GM18858 (cell line): ENCODE measurements around the gene CAMK4.
"Not testable (repeated sequence)": the region's sequence is repeated elsewhere in the genome, so short reads cannot be mapped to it uniquely, and the experiment has no call there.

ENCODE experiments used
- ATAC-seq: cut with Tn5 transposase; IDR thresholded peaks from one replicate; pipeline ENCODE4 v1.9.1; 2021; ENCODE audit not compliant: unreplicated experiment

CAMK4 gene

GRCh38 chr5:111377306-111377705, 153.1 kb downstream of the CAMK4 start:
- no peak for ATAC-seq

- no peak for ATAC-seq
Measured at GRCh38 chr5:111379391-111379816, 155.2 kb downstream of the CAMK4 start.

DNA sequence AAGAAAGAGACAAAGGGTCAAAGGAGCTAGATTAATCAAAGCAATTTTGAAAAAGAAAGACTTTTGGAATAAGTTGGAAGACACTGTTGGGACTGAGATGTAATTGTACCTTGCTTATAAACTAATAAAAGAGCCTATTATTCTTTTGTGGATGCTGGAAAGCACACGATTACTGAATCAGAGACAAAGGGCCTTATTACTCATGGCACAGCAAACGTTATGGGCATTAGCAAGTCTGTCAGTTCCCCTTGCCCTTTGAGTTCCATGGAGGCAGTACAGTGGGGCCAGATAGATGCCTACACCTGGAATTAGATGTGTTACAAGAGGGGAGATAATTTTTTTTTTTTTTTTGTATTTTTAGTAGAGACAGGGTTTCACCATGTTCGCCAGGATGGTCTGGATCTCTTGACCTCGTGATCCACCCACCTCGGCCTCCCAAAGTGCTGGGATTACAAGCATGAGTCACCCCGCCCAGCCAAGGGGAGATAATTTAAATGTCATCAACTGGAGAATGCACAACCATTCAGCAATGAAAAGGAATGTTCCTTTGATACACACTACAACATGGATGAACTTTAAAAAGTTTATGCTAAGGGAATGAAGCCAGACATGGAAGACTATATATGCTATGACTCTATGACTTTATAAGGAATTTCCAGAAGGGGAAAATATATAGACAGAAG, 159.2 kb downstream of the CAMK4 start:
- no peak for ATAC-seq

- ATAC-seq = no peak
Measured at GRCh38 chr5:111384220-111384619, 160.0 kb downstream of the CAMK4 start.

- no peak for ATAC-seq
Measured at GRCh38 chr5:111385051-111385450, 160.9 kb downstream of the CAMK4 start.

- ATAC-seq = no peak
Measured at GRCh38 chr5:111385970-111386831, 162.0 kb downstream of the CAMK4 start.

GRCh38 chr5:111386832-111387162, 162.6 kb downstream of the CAMK4 start:
- no peak for ATAC-seq

- ATAC-seq = no peak
Measured at GRCh38 chr5:111387361-111387760, 163.2 kb downstream of the CAMK4 start.

DNA sequence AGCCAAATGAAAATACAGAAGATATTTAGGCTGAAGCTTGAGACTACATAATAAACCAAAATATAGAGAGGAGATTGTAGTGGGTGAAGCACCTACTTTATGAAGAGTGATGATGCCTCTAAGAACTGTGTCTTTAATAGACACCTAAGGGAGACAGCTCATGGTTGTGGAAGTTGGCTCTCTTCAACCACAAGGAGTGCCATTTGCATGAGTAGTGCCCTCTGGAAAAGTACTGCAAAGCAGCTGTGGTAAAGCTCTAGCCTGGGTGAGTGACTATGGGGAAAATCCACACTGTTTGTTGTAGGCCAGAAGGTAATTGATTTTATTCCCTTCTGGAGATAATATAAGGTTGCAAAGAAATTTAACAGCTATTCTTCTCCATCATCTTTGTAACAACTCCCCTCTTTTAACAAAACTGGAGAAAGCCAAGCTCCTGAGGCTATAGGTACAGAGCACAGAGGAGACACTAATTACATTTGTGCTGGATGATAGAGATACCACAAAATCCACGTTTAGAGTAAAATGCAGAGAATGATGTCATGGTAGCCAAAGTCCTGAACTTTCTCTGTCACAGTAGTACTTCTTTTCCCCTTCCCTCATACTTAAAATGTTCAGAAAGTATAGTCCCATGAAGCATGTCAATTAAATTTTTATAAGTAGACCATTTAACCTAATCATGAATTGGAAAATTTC, 165.4 kb downstream of the CAMK4 start:
- no peak for ATAC-seq

DNA sequence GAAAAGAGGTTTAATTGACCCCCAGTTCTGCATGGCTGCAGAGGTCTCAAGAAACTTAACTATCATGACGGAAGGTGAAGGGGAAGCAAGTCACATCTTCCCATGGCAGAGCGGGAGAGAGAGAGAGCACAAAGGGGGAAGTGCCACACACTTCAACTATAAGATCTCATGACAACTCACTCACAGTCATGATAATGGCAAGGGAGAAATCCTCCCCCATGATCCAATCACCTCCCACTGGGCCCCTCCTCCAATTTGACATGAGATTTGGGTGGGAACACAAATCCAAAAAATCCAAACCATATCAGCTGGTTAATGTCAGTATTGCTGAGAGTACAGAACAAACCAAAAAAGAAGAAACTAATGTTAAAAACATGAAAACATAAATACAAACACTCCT, 168.0 kb downstream of the CAMK4 start:
- no peak for ATAC-seq

GRCh38 chr5:111394586-111394985, 170.4 kb downstream of the CAMK4 start:
- no peak for ATAC-seq

DNA sequence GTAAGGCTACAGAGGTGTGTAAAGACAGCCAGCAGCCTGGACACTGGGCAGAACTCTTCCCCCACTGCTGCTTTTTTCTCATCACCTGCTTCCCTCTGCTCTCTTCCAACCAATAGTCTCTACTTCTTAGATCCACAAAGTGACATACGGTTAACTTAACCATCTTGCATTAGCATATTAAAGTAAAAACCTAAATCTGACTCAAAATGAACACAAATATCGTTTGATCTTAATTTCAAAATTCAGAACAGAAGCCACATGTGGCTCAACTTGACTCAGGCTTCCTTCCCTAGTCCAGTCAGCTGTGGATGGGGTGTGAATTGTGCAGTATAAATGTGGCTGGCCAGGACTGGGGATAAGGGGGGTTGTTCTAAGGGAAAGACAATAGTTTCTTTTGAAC, 173.8 kb downstream of the CAMK4 start:
- no peak for ATAC-seq

DNA sequence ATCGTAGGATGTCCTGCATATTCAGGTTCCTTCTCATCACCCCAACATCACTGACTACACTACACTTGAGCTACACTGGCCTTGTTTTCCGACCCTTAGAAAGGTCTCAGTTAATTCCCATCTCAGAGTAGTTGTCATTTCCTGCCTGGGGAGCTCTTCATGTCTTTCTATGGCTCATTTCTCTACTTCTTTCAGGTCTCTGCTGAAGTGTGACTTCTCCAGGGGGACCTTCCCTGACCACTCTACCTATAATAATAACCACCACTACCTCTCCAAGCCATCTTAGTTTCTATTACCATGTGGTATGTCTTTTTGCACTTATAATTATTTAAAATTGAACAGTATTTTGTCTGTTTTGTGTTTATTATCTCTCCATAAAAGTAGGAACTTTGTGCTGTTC, 174.9 kb downstream of the CAMK4 start:
- ATAC-seq = no peak

- ATAC-seq = no peak
Measured at GRCh38 chr5:111401906-111402305, 177.7 kb downstream of the CAMK4 start.

GRCh38 chr5:111404270-111404769, 180.1 kb downstream of the CAMK4 start:
- no peak for ATAC-seq

DNA sequence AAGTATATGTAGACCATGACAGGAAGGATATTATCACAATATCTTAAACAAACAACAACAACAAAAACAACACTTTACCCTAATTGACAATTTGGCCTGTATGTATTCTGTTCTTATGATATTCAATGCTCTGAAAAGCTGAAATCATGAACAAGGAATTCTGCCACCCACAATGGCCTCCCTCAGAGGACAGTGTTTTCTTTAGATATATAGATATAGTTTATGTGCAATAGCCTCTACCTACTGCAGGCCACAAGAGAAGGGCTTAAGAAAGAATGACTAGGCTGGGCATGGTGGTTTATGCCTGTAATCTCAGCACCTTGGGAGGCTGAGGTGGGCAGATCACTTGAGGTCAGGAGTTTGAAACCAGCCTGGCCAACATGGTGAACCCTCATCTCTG, 183.4 kb downstream of the CAMK4 start:
- ATAC-seq = no peak

DNA sequence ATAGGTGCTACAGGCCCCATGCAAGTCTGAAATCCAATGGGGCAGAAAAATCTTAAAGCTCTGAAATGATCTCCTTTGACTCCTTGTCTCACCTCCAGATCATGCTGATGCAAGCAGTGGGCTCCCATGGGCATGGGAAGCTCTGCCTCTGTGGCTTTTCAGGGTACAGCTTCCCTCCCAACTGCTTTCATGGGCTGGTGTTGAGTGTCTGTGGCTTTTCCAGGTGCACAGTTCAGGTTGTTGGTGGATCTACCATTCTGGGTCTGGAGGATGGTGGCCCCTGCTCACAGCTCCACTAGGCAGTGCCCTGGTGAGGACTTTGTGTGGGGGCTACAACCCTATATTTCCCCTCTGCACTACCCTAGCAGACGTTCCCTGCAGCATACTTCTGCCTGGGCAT, 184.6 kb downstream of the CAMK4 start:
- ATAC-seq = no peak

DNA sequence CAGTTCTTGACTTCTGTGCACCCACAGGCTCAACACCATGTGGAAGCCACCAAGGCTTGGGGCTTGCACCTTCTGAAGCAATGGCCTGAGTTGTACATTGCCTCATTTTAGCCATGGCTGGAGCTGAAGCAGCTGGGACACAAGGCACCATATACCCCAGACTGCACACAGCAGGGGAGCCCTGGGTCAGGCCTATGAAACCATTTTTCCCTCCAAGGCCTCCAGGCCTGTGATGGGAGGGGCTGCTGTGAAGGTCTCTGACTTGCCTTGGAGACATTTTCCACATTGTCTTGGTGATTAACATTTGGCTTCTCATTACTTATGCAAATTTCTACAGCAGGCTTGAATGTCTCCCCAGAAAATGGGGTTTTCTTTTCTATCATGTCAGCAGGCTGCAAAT, 185.1 kb downstream of the CAMK4 start:
- not testable (repeated sequence) for ATAC-seq

DNA sequence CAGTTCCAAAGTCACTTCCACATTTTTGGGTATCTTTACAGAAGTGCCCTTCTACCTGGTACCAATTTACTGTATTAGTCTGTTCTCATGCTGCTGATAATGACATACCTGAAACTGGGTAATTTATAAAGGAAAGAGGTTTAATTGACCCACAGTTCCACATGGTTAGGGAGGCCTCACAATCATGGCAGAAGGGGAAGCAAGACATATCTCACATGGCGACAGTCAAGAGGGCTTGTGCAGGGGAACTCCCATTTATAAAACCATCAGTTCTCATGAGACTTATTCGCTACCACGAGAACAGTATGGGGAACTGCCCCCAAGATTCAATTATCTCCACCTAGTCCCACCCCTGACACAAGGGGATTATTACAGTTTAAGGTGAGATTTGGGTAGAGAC, 185.9 kb downstream of the CAMK4 start:
- ATAC-seq = not testable (repeated sequence)

DNA sequence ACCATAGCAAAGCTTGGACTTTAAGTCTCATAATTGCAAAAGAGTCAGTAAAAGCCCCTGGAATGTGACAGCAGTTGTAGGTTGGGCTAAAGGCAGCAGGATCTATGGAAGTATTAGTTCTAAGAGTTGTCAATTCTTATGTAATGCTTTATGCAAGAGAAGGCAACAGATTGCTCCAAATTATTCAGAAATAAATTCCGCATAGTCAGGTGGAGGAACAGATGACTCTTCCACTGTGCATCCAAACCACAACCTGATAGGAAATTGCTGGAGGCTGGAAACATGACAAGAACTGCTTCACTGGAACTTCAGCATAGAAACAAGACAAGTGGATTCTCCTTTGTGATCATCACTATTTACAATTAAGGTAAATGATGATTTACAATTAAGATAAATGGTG, 187.1 kb downstream of the CAMK4 start:
- no peak for ATAC-seq

DNA sequence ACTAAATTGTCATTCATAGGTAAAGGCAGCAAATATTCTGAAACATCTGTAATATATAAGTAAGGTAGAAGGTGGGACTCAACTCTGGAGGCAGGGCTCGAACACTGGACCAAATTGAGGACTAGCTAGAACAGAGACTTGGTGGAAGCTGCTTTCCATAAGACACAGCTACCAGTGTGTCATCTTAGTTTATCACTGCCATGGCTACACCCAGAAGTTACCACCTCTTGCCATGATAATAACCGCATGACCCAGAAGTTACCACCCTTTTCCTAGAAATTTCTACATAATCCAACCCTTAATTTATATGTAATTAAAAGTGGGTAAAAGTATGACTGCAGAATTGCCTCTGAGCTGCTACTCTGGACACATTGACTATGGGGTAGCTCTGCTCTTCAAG, 188.4 kb downstream of the CAMK4 start:
- no peak for ATAC-seq

DNA sequence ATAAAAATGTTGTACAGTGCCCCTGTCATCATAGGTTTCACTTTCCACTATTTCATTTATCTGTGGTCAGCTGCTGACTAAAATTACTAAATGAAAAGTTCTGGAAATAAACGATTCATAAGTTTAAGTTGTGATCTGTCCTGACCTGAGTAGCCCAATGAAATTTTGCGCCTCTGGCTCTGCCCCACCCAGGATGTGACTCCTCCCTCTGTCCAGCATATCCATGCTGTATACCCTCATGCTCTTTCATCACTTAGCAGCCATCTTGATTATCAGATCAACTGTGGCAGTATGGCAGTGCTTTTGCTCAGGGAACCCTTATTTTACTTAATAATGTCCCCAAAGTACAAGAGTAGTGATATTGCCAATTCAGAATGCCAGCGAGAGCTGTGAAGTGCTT, 190.9 kb downstream of the CAMK4 start:
- no peak for ATAC-seq
